Fibroblast of skin of left biceps (primary cell): Measurements from ENCODE around the gene TMBIM1.
"Not testable (repeated sequence)": the region's sequence is repeated elsewhere in the genome, so short reads cannot be mapped to it uniquely, and the experiment has no call there.

Source experiments
- DNase-seq, 2 experiments: peaks; one replicate each; pipeline ENCODE4 v3.0.0-alpha.2; 2013; ENCODE audit warnings: low read depth in 2 of 2

The TMBIM1 gene

GRCh38 chr2:218318241-218318640 lies 25.9 kb upstream of the TMBIM1 start:
- no peak for DNase-seq

GRCh38 chr2:218317835-218318234 lies 25.5 kb upstream of the TMBIM1 start:
- DNase-seq: no peak

- DNase-seq: no peak
These were observed 25.0 kb upstream of the TMBIM1 start for GRCh38 chr2:218317303-218317630.

- DNase-seq: no peak
These were observed 23.1 kb upstream of the TMBIM1 start for GRCh38 chr2:218315397-218315796.

- not testable (repeated sequence) for DNase-seq
These were observed 22.5 kb upstream of the TMBIM1 start for GRCh38 chr2:218314764-218315163.

GRCh38 chr2:218313356-218313755 lies 21.1 kb upstream of the TMBIM1 start:
- no peak for DNase-seq

- DNase-seq: no peak
These were observed 20.0 kb upstream of the TMBIM1 start for GRCh38 chr2:218312267-218312756.

GRCh38 chr2:218311541-218312266 lies 19.4 kb upstream of the TMBIM1 start:
- not testable (repeated sequence) for DNase-seq

- DNase-seq: no peak
These were observed 18.7 kb upstream of the TMBIM1 start for GRCh38 chr2:218310853-218311540.

GRCh38 chr2:218307415-218308090 lies 15.2 kb upstream of the TMBIM1 start:
- no peak for DNase-seq

GRCh38 chr2:218306184-218306920 lies 14.0 kb upstream of the TMBIM1 start:
- no peak for DNase-seq

- no peak for DNase-seq
These were observed 13.1 kb upstream of the TMBIM1 start for GRCh38 chr2:218305383-218305782.

- peak; percentile 40 to 53 for DNase-seq
These were observed 9.0 kb upstream of the TMBIM1 start for GRCh38 chr2:218301176-218301819.

GRCh38 chr2:218300141-218300540 lies 7.8 kb upstream of the TMBIM1 start:
- no peak for DNase-seq

GRCh38 chr2:218298314-218298875 lies 6.1 kb upstream of the TMBIM1 start:
- no peak for DNase-seq

- DNase-seq: no peak
These were observed 4.5 kb upstream of the TMBIM1 start for GRCh38 chr2:218296847-218297246.

- DNase-seq: no peak
These were observed 3.9 kb upstream of the TMBIM1 start for GRCh38 chr2:218296200-218296599.

- no peak for DNase-seq
These were observed 2.7 kb upstream of the TMBIM1 start for GRCh38 chr2:218295029-218295428.

GRCh38 chr2:218294430-218295022 lies 2.2 kb upstream of the TMBIM1 start:
- DNase-seq: no peak

GRCh38 chr2:218293715-218294429 lies 1.6 kb upstream of the TMBIM1 start:
- no peak for DNase-seq
